ENCODE data around the gene FNDC8. TPM values are rescaled to one million over a fixed set of nuclear protein-coding genes. Genes with fewer than 3 reads are reported as not detected.
"Not testable (repeated sequence)": the region's sequence is repeated elsewhere in the genome, so short reads cannot be mapped to it uniquely, and the experiment has no call there.

Gene FNDC8
- total RNA-seq, 4 donors from 2014 or later: not detected

GRCh38 chr17:35088881-35089585 is 32.4 kb upstream of the FNDC8 start:
- TF ChIP-seq POLR2A (IDR thresholded peaks at IDR 0.05) (peak; percentile 49 to 50), CTCF (IDR thresholded peaks at IDR 0.05) (peak; percentile 86 to 96 (median 93))
- Histone ChIP-seq H3K27me3 (no peaks in the 10 kb centered on the region), H3K4me1 (peaks cover 0 to 31% (median 4%) of the 10 kb centered on the region in 4 donors), H3K27ac (peak overlapping the region; percentile 96 to 99 (median 98)), H3K36me3 (no peaks in the 10 kb centered on the region), H3K9me3 (no peaks in the 10 kb centered on the region), H3K4me3 (peak overlapping the region; percentile 90 to 98 (median 94))
- DNase-seq: peak; percentile 90 to 95 (median 93)

- H3K9me3 ChIP-seq: no peaks in the 10 kb centered on the region
- H3K36me3 ChIP-seq: no peaks in the 10 kb centered on the region
- no peaks in the 10 kb centered on the region for H3K27me3 ChIP-seq
- H3K27ac ChIP-seq: peak overlapping the region; percentile 96 to 99 (median 98)
- DNase-seq: peak in 2 of 3 donors; percentile 26 to 56
- peaks cover 0 to 25% (median 4%) of the 10 kb centered on the region in 4 donors for H3K4me1 ChIP-seq
- H3K4me3 ChIP-seq: peak overlapping the region; percentile 90 to 98 (median 94)
- TF ChIP-seq CTCF (IDR thresholded peaks at IDR 0.05) (peak in 1 of 6 experiments; percentile 23), POLR2A (IDR thresholded peaks at IDR 0.05) (no peak)
Observed at GRCh38 chr17:35089586-35090296, 31.7 kb upstream of the FNDC8 start.

GRCh38 chr17:35090707-35091106 is 30.7 kb upstream of the FNDC8 start:
- H3K4me3 ChIP-seq: not testable (repeated sequence)

GRCh38 chr17:35094902-35095301 is 26.5 kb upstream of the FNDC8 start:
- no peak for DNase-seq
- no peaks in the 10 kb centered on the region for H3K27me3 ChIP-seq
- H3K9me3 ChIP-seq: no peaks in the 10 kb centered on the region
- TF ChIP-seq POLR2A (IDR thresholded peaks at IDR 0.05): no peak
- TF ChIP-seq CTCF (IDR thresholded peaks at IDR 0.05): no peak
- H3K27ac ChIP-seq: no peak overlapping the region
- no peak overlapping the region for H3K4me3 ChIP-seq
- peaks cover 0 to 10% (median 0%) of the 10 kb centered on the region in 3 donors for H3K36me3 ChIP-seq
- no peaks in the 10 kb centered on the region for H3K4me1 ChIP-seq

More at GRCh38 chr17:35090707-35091106, 30.7 kb upstream of the FNDC8 start:
- not testable (repeated sequence) for H3K36me3 ChIP-seq, H3K27me3 ChIP-seq, H3K9me3 ChIP-seq, DNase-seq, H3K27ac ChIP-seq
- peaks cover 0 to 16% (median 3%) of the 10 kb centered on the region in 4 donors for H3K4me1 ChIP-seq

- peaks cover 0 to 17% (median 0%) of the 10 kb centered on the region in 3 donors for H3K36me3 ChIP-seq
- no peaks in the 10 kb centered on the region for H3K27me3 ChIP-seq
- H3K27ac ChIP-seq: no peak overlapping the region
- no peak overlapping the region for H3K4me3 ChIP-seq
- no peak for TF ChIP-seq CTCF (IDR thresholded peaks at IDR 0.05)
- TF ChIP-seq POLR2A (IDR thresholded peaks at IDR 0.05): no peak
- no peaks in the 10 kb centered on the region for H3K4me1 ChIP-seq
- H3K9me3 ChIP-seq: no peaks in the 10 kb centered on the region
- no peak for DNase-seq
Observed at GRCh38 chr17:35095741-35096140, 25.7 kb upstream of the FNDC8 start.

- no peak overlapping the region for H3K27ac ChIP-seq
- no peak overlapping the region for H3K4me3 ChIP-seq
- no peaks in the 10 kb centered on the region for H3K9me3 ChIP-seq
- H3K36me3 ChIP-seq: peaks cover 0 to 34% (median 0%) of the 10 kb centered on the region in 3 donors
- H3K27me3 ChIP-seq: no peaks in the 10 kb centered on the region
- TF ChIP-seq CTCF (IDR thresholded peaks at IDR 0.05) (no peak), POLR2A (IDR thresholded peaks at IDR 0.05) (no peak)
- DNase-seq: no peak
- no peaks in the 10 kb centered on the region for H3K4me1 ChIP-seq
Observed at GRCh38 chr17:35097776-35098175, 23.6 kb upstream of the FNDC8 start.

Data from Peyer's patch (tissue), 4 donors.